K562 (cell line): Measurements from ENCODE around the gene ZNF598. TPM values are rescaled to one million over a fixed set of nuclear protein-coding genes. Genes with fewer than 3 reads are reported as not detected.
A peak's percentile ranks its signal among the peaks of the same experiment; 100 is the strongest.

Experiments
- CEBPB ChIP-seq: fragments of 450-650 bp; IDR thresholded peaks from 2 replicates; pipeline ENCODE4 v1.6.1; 2016; ENCODE audit warnings: missing genetic modification characterization, missing compliant biosample characterization
- FOS ChIP-seq: IDR thresholded peaks from 3 replicates; pipeline ENCODE4 v1.6.1; 2011; ENCODE audit not compliant: insufficient read length; ENCODE audit errors: extremely low read depth
- FOXJ2 ChIP-seq: fragments of 200-800 bp; sonication (Bioruptor generic); IDR thresholded peaks from 2 replicates; pipeline ENCODE4 v1.6.1; 2016; ENCODE audit warnings: missing genetic modification characterization, missing compliant biosample characterization
- GABPB1 ChIP-seq: sonication (generic); formaldehyde crosslinking; IDR thresholded peaks from 2 replicates; pipeline ENCODE4 v1.8.0; 2022; ENCODE audit warnings: mild to moderate bottlenecking, missing genetic modification reagents
- HOXB6 ChIP-seq: fragments of 250-450 bp; sonication (Bioruptor Pico); IDR thresholded peaks from 2 replicates; pipeline ENCODE4 v1.5.1; 2022; ENCODE audit warnings: mild to moderate bottlenecking, borderline replicate concordance
- POLR3A ChIP-seq: IDR thresholded peaks from 2 replicates; pipeline ENCODE4 v1.6.1; 2011; ENCODE audit warnings: borderline replicate concordance, mild to moderate bottlenecking, moderate library complexity; ENCODE audit not compliant: insufficient read length, insufficient read depth; ENCODE audit errors: extremely low read depth
- SRSF1 ChIP-seq: fragments of 200-400 bp; formaldehyde crosslinking; IDR thresholded peaks from 2 replicates; pipeline ENCODE4 v1.6.1; 2017; ENCODE audit warnings: mild to moderate bottlenecking, low read depth, low read length, moderate library complexity
- SRSF3 ChIP-seq: fragments of 200-400 bp; formaldehyde crosslinking; IDR thresholded peaks from 2 replicates; pipeline ENCODE4 v1.6.1; 2016; ENCODE audit warnings: mild to moderate bottlenecking, low read length, moderate library complexity; ENCODE audit not compliant: insufficient read depth
- ZEB2 ChIP-seq: fragments of 450-650 bp; IDR thresholded peaks from 2 replicates; pipeline ENCODE4 v1.6.1; 2016
- ZNF12 ChIP-seq: sonication (generic); formaldehyde crosslinking; IDR thresholded peaks from 2 replicates; pipeline ENCODE4 v1.4.0; 2020; ENCODE audit warnings: mild to moderate bottlenecking, missing genetic modification reagents
- ZNF23 ChIP-seq: fragments of 250-450 bp; sonication (Bioruptor Pico); IDR thresholded peaks from 2 replicates; pipeline ENCODE4 v1.4.0; 2020; ENCODE audit warnings: mild to moderate bottlenecking
- ZNF507 ChIP-seq: conservative IDR thresholded peaks from 2 replicates; pipeline ENCODE4 v1.6.1; 2017; ENCODE audit warnings: missing genetic modification characterization, missing compliant biosample characterization
- ZNF79 ChIP-seq: fragments of 250-450 bp; sonication (Bioruptor Pico); IDR thresholded peaks from 2 replicates; pipeline ENCODE4 v1.4.0; 2020; ENCODE audit warnings: low read depth, mild to moderate bottlenecking, moderate library complexity
- ZNF830 ChIP-seq: fragments of 250-450 bp; sonication (Bioruptor Pico); IDR thresholded peaks from 2 replicates; pipeline ENCODE4 v1.5.0; 2021; ENCODE audit warnings: mild to moderate bottlenecking
- polyA plus RNA-seq, 8 experiments: library from polyadenylated mRNA; depleted of rRNA in 4 of 8; stranded (reverse) in 5 of 8; unstranded in 3 of 8; fragments of >200 nt; fragmentation: Nextera tagmentation in 2 of 8; fragmentation: Illumina TruSeq in 1 of 8; extraction: Ambion mirVana in 2 of 8; extraction: Trizol in 1 of 8; gene quantifications; 2 replicates each; pipeline versions ENCODE4 v1.2.1 to v1.2.3, GENCODE V29; 2011 to 2014; ENCODE audit warnings: inconsistent platforms in 1 of 8, missing spikeins in 1 of 8
- total RNA-seq, 7 experiments: library from RNA; depleted of rRNA in 6 of 7; stranded (reverse); fragments of >200 nt in 6 of 7; fragmentation: Illumina TruSeq in 2 of 7; extraction: Trizol in 2 of 7; gene quantifications; 2 replicates each; pipeline versions ENCODE4 v1.2.1 to v1.2.3, GENCODE V29; 2011 to 2021; ENCODE audit warnings: low replicate concordance in 1 of 7
- TF ChIP-seq, protein P1 (sequence below), 2 experiments: fragments of 450-650 bp in 1 of 2; IDR thresholded peaks; 2 replicates each; pipeline ENCODE4 v1.6.1; 2011 to 2017; ENCODE audit warnings: low read depth in 2 of 2, antibody characterized with exemption in 1 of 2, borderline replicate concordance in 1 of 2, low read length in 1 of 2, mild to moderate bottlenecking in 1 of 2, mixed read lengths in 1 of 2; ENCODE audit not compliant: control insufficient read depth in 1 of 2
- TF ChIP-seq, protein P2 (sequence below), 2 experiments: fragments of 450-650 bp; IDR thresholded peaks; 2 replicates each; pipeline ENCODE4 v1.6.1; 2016
- TF ChIP-seq, protein P3 (sequence below): fragments of 450-650 bp; IDR thresholded peaks from one replicate; pipeline ENCODE4 v1.6.1; 2018; ENCODE audit warnings: mild to moderate bottlenecking, moderate library complexity; ENCODE audit not compliant: partially characterized antibody
- TF ChIP-seq, protein P4 (sequence below): fragments of 150-350 bp; conservative IDR thresholded peaks from 2 replicates; pipeline ENCODE4 v1.6.1; 2014; ENCODE audit warnings: low read length

Gene ZNF598
- total and polyA plus RNA-seq, 9 of the 15 experiments (the other 6 are each of a cell fraction or from before 2014, with no cell fraction given): 0.11 to 115 (median 29.6) TPM

DNA sequence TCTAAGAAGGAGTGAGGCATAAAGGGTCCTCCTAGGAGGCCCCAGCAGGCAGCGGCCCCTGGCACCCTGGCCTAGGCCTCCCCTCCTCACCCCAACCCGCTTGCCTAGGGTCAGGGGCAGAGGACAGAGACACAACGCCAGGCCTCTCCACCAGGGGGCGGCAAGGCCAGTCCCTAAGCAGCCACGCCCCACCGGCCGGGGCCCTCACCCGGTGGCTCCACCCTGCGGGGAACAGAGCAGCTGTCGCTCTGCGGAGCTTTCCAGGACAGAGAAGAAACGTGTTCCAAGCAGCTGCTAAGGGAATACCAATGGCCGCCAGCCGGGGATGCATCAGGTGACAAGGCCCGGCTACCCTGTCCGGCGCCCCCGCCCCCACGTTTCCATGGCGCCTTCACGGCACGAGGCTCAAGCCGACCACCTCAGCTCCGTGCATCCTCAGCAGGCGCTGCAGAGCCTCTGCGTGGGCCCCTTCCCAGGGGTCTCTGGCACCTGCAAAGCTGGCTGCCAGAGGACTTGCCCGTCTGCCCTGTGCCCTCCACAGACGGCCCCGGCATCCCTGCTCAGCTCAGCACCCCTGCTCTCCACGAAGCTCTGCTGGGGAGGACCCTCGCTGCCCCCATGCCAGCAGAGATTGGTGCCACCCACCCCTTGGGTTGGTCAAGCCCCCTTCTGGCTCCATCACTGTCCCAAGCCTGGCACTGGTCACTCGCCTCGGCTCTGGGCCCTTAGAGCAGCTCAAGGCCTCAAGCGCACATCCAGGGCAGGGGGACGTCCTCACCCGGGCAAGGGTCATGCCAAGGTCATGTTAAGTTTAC is 5.6 kb downstream of the ZNF598 start (continued):
- TF ChIP-seq, protein P1, sequence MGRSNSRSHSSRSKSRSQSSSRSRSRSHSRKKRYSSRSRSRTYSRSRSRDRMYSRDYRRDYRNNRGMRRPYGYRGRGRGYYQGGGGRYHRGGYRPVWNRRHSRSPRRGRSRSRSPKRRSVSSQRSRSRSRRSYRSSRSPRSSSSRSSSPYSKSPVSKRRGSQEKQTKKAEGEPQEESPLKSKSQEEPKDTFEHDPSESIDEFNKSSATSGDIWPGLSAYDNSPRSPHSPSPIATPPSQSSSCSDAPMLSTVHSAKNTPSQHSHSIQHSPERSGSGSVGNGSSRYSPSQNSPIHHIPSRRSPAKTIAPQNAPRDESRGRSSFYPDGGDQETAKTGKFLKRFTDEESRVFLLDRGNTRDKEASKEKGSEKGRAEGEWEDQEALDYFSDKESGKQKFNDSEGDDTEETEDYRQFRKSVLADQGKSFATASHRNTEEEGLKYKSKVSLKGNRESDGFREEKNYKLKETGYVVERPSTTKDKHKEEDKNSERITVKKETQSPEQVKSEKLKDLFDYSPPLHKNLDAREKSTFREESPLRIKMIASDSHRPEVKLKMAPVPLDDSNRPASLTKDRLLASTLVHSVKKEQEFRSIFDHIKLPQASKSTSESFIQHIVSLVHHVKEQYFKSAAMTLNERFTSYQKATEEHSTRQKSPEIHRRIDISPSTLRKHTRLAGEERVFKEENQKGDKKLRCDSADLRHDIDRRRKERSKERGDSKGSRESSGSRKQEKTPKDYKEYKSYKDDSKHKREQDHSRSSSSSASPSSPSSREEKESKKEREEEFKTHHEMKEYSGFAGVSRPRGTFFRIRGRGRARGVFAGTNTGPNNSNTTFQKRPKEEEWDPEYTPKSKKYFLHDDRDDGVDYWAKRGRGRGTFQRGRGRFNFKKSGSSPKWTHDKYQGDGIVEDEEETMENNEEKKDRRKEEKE (IDR thresholded peaks at IDR 0.05; ENCODE audit: borderline replicate concordance in 1 of 2, control insufficient read depth in 1 of 2, low read depth in 2 of 2, low read length in 1 of 2): no peak
- TF ChIP-seq POLR3A (no peak), GABPB1 (CRISPR knock-in tag) (no peak), FOXJ2 (tag) (no peak), SRSF1 (no peak), ZNF23 (CRISPR knock-in tag) (no peak), ZNF79 (no peak), ZNF12 (no peak), SRSF3 (no peak), HOXB6 (no peak), CEBPB (tag) (no peak), ZNF507 (tag) (no peak), FOS (no peak), ZEB2 (no peak), ZNF830 (CRISPR knock-in tag) (no peak)
- TF ChIP-seq, protein P2, sequence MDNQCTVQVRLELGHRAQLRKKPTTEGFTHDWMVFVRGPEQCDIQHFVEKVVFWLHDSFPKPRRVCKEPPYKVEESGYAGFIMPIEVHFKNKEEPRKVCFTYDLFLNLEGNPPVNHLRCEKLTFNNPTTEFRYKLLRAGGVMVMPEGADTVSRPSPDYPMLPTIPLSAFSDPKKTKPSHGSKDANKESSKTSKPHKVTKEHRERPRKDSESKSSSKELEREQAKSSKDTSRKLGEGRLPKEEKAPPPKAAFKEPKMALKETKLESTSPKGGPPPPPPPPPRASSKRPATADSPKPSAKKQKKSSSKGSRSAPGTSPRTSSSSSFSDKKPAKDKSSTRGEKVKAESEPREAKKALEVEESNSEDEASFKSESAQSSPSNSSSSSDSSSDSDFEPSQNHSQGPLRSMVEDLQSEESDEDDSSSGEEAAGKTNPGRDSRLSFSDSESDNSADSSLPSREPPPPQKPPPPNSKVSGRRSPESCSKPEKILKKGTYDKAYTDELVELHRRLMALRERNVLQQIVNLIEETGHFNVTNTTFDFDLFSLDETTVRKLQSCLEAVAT (IDR thresholded peaks at IDR 0.05): no peak
- TF ChIP-seq, protein P3, sequence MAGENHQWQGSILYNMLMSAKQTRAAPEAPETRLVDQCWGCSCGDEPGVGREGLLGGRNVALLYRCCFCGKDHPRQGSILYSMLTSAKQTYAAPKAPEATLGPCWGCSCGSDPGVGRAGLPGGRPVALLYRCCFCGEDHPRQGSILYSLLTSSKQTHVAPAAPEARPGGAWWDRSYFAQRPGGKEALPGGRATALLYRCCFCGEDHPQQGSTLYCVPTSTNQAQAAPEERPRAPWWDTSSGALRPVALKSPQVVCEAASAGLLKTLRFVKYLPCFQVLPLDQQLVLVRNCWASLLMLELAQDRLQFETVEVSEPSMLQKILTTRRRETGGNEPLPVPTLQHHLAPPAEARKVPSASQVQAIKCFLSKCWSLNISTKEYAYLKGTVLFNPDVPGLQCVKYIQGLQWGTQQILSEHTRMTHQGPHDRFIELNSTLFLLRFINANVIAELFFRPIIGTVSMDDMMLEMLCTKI: no peak
- TF ChIP-seq, protein P4, sequence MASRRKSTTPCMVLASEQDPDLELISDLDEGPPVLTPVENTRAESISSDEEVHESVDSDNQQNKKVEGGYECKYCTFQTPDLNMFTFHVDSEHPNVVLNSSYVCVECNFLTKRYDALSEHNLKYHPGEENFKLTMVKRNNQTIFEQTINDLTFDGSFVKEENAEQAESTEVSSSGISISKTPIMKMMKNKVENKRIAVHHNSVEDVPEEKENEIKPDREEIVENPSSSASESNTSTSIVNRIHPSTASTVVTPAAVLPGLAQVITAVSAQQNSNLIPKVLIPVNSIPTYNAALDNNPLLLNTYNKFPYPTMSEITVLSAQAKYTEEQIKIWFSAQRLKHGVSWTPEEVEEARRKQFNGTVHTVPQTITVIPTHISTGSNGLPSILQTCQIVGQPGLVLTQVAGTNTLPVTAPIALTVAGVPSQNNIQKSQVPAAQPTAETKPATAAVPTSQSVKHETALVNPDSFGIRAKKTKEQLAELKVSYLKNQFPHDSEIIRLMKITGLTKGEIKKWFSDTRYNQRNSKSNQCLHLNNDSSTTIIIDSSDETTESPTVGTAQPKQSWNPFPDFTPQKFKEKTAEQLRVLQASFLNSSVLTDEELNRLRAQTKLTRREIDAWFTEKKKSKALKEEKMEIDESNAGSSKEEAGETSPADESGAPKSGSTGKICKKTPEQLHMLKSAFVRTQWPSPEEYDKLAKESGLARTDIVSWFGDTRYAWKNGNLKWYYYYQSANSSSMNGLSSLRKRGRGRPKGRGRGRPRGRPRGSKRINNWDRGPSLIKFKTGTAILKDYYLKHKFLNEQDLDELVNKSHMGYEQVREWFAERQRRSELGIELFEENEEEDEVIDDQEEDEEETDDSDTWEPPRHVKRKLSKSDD: 0 out of 2 replicates have a peak, but pooled peaks have one; percentile 64
